ENCODE results near the gene LDLRAD4.

LDLRAD4 gene

DNA sequence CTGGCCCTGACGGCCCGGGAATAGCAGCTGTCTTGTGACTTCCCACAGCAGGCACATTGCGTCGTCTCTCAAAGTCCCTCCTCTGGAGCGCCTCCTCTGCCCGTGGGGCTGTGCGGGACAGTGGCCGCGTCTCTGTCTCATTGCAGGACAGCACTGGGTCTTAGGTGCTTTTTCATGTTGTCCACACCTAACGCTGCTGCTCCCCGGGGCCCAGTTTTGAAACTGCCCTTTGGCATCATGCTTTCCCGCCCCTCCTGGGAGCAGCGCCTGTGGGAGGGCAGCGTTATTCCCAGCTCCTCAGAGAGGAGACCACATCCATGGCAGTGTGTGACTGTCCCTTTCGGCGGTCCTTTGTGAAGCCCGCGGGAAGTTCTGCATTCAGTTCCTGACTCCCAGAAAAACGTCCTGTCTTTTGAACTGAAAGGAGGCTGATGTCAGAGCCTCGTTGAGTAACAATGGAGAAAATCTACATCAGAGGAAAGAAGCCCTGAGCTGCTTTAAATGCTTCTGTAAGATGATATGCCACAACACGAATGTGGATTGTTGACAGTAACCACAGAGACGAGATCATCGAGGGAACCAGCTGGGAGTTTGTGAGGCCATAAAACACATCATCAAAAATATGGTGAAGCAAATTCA, 281.8 kb downstream of the LDLRAD4 start:
- DNase-seq, result peak; percentile 66

DNA sequence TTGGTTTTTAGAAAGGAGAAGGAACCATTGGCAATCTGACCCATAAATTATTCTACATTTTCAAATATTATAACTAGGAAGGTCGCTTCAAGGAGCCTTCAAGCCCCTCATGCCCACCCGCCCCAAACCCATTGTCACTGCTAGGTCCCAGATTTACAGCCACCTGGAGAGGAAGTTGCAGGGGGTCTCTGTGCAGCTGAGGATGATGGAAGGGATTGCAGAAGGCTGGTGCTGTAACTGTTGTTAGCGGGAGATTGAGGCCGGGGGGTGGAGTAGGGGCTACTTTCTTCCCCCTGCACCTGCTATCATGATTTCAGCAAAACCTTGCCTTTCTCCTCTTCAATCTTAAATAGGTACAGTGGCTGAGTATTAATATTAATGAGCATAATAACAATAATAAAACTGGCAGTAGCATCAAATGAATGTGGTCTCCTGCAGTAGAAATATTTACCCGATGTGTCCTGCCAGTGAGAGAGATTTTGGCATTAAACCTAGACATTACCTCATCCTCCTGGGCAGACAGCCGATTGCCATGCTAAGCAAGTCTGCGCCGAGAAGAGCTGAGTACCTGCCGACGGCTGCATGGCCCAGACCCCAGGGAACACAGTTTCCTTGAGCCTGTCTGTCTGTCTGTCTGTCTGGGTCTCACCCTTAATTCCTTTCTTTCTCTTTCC, 282.4 kb downstream of the LDLRAD4 start:
- DNase-seq, result no peak

DNA sequence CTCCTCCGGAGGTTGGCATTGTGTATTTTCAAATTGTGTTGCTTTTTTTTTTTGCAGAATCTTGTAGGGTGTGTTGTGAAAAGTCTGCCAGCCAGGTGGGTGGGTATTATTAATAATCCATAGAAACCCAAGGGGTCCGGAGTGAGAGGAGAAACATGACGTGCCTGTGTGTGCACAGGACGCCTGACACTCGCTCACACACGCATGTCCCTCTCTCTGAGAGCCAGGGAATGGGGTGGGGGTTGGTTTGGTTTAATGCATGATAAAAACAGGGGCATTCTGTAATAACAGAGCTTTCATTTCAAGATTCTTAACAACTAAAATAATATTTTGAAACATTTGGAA, 283.0 kb downstream of the LDLRAD4 start:
- DNase-seq, result no peak

DNA sequence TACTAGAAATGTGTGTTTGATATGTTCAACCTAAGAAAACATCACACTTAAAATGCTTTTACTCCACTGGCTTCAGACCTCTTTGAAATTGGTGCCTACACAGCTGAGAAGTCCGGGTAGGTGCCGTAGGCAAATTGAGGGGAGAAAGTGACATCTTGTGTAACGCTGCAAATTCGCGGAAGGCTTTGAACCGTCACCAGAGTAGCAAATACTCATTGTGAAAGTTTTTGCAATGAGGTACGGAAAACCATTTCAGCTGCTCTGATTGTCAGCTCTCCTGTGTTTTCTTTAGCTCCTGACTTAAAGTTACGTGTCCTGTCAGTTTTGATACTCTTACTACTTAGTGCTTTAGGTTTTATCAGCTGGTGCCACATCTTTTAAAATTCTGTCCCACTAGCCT, 283.3 kb downstream of the LDLRAD4 start:
- DNase-seq, result no peak

DNA sequence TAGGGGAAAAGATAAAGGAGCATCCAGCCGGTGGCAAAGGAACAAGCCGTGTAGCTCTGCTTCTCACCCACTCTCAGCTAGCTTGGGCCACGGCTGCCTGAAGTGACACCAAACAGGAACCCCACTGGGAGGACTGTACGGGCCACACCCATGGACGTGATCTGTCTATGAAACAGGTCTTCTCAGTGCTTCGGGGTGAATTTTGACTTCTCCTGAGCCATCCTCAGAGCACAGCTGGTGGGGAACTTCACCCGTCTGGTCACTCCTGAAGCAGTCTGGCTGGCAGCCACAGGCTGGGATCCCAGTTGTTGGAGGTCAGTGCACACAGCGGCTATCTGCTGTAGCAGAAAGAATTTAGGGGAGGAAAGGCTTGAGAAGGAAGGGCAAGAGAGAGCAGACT, 284.0 kb downstream of the LDLRAD4 start:
- no peak for DNase-seq

DNA sequence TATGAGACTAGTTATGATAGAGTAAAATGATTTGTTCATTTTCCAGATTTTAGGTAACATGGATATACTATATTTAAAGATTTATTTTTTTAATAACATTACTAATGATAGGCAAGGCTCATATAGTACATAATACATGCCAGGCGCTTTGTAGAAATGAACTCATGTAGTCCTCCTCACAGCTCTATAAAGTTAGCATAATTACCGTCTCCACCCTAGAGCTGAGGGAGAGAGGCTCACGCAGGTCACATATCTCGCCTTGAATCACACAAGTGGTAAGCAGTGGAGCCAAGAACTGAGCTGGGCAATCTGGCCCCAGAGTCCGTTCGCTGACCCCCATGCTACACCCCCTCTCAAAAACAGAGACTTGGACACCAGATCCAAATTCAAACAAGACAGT, 285.3 kb downstream of the LDLRAD4 start:
- DNase-seq, result no peak

DNA sequence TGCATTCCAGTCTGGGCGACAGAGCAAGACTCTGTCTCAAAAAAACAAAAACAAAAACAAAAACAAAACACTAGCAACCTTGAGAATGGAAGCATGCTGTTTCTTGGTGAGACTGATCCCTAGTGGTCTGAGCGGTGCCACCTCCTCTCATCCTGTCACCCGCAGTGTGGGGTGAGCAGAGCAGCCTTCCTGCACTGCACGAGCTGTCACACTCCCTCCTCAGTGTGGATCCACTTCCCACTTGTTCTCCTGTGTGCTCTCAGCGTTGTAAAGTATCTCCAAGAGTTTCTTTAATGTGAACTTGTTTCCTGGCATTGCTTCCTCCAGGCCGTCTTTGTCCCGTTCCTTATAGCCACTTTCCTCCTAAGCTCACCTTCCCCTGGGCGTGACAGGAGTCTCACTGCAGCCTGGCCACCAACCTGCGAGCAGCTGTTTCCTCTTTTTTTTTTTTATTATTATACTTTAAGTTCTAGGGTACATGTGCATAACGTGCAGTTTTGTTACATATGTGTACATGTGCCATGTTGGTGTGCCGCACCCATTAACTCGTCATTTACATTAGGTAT, 287.3 kb downstream of the LDLRAD4 start:
- DNase-seq, result no peak

DNA sequence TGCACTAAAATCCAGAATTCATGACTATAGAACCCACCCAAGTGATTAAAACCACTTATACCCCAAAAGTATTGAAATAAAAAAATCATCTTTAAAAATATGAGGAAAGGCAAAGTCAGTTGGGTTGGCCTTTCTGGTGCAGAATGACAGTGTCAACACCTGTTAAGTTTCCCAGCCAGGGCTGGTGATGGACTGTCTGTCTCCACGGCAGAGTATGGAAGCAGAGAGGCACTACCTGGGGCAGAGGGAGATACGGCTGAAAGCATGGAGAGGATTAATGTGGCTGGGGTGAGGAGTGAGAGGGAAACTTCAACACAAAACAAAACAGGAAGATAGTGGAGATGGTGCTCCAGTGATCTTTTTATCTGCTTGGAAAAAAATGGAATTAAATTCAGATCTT, 292.0 kb downstream of the LDLRAD4 start:
- no peak for DNase-seq

DNA sequence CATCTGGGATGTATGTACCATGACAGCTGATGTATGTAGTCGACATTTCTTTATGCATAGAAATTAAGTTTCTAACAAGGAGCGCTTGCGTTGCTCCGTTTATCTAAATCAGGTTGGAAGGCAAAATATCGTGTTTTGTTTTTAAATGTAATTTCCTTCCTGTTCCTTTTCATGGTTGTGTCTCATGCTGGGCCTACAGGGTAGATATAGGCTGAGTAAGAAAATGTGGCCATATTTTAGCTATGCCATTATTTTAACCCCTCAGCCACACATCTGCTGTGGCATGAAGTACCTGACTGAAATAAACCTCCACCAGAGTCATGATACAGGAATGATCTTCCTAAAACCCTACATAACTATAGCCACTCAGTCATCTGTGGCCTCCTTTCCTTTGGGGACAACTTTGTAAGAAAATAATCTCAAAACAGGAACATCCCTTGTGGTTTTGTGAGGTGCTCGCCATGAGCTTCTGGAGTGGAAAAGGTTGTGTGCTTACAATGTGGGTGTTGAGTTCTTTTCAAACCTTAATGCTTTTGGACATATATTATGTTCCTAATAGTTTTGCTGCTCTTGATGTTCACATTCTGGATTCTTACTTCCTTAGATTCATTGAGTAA, 293.5 kb downstream of the LDLRAD4 start:
- DNase-seq, result peak; percentile 24

DNA sequence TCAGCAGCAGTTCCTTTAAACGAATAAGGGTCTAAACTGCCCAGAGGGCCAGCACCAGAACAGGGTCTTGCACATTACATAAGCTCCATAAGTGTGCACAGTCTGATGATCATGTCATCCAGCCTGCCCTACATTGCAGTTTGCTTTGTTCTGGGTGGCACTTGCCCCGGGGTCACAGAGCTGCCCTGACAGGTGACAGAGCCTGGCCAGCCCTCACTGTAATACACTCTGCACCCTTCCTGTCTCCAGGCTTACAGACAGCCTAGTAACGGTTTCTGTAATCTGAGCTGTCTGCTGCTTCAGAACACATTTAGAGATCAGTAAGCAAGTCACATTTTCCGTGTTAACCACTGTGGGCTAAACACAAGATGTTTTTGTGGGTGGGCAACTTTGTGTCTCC, 294.5 kb downstream of the LDLRAD4 start:
- DNase-seq, result no peak

DNA sequence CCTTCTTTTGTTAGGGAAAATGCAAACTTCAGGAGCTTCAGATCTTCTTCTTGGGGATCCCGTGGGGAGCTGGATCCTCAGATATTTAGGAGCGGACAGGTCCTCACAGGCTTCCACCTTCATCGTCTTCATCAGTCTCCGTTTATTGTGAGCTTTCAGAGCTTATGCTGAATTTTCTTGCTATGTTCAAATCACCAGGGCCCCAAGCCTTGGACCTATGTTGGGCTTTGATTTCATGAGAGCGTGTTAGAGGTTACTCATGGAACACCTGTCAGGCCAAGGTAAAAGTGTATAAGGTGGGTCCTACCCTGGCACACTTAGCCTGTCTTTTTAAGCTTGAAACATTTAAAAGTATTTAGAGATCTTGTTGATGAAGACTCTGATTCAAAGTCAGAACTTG, 294.9 kb downstream of the LDLRAD4 start:
- DNase-seq, result no peak

DNA sequence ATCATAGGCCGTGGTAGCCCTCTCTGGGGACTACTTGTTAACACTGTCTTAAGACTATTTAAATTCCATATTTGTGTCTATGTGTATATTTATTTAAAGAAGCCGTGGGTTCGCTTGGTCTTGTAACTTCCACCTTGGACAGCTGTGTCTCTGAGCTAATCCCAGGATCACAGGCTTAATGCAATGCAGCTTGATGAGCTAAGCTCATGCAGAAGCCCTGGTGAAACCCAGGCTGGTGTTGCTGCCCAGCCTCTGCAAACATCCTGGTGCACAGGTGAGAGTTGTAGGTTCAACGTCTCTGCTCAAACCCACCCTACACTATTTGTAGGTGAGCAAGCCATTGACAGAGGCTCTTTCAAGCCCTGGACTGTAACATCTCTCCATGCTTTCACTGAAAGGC, 296.0 kb downstream of the LDLRAD4 start:
- DNase-seq, result no peak

DNA sequence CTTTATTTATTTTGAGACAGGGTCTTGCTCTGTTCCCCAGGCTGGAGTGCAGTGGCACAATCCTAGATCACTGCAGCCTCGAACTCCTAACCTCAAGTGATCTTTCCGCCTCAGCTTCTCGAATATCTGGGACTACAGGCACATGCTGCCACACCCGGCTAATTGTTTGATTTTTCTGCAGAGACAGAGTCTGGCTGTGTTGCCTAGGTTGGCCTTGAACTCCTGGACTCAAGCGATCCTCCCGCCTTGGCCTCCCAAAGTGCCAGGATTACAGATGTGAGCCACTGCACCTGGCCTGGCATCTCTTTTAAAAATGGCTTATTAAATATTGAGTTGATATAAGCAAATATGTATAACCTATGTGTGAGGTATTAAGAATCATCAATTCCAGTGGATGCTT, 298.3 kb downstream of the LDLRAD4 start:
- DNase-seq, result no peak

DNA sequence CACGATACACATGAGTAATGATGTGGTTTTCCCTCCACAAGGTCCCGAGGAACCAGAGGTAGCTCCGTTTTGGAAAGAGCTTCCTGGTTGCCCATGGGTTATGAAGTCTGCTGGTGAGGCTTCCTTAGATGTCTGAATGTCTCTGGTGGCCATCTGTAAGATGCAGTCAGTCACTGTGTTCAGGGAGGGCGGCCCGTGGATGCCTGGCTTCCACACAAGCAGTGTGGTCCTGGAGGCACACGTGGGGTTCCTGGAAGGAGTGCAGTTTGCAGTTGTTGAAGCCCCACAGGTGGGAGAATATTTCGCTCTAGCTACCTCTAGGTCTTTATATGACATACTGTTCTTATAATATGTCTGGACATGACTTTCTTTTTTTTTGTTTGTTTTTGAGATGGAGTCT, 298.8 kb downstream of the LDLRAD4 start:
- DNase-seq, result no peak

DNA sequence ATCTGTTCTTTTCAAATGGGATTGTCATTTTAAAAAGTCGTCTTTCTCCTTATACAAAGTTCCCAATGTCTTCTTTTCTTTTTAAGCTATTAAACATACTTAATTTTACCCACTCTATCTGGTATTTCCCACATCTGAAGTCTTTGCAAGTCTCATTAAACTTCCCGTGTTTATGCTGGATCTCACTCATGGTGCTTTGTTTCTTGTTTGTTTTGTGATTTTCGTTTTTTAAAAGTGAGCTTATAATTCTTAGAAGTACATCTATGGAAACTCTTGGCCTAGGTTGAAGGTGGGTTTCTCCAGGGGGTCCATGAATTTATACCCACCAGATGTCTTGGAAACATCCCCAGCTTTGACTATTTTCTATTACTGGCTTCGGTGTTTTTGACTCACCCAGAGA, 299.8 kb downstream of the LDLRAD4 start:
- no peak for DNase-seq

DNA sequence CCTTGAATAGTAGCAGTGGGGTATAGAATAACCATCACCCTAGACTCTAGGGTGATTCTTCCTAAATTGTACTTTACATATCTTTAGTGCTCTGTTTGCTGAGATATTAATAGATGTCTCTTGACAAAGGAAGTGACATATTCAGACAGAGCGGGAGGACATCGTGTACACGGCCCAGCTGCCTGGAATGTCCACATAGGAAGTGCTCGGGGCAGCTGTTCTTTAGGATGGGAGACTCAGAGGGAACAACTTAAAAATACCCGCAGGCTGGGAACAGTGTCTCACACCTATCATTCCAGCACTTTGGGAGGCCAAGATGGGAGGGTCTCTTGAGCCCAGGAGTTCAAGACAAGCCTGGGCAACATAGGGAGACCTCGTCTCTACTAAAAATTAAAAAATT, 301.7 kb downstream of the LDLRAD4 start:
- no peak for DNase-seq

DNA sequence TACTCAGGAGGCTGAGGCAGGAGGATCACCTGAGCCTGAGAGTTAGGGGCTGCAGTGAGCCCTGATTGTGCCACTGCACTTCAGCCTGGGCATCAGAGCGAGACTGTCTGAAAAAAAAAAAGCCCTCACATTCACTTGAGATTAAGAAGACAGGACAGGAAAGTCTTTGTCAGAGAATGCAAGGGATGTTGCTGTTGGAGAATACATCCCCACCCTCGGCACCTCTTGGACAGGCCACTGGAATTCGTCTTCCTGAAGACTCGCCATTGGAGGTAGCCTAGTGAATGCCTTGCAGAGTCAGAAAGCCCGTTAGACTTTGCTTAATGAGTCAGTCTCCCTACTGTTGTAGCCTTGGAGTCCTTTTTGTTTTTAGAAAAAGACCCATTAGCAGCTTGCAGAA, 302.2 kb downstream of the LDLRAD4 start:
- no peak for DNase-seq

DNA sequence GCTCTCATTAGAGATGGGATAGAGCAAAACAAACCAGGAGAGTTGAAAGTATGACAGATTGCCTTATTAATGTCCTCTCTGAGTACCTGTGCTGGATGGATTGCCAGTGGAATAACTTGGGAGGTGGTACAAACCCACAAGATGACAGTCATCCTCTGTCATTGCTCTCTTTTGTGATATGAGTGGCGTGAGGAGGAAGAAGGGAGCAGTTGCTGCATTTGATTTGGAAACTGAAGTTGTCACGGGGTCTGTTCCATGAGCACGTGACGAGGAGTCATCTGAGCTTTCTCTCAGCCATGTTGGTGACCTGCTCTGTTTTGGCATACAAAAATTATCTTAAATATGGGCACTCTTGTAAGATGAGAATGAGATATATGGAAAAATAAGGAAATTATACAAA, 302.9 kb downstream of the LDLRAD4 start:
- DNase-seq, result no peak

DNA sequence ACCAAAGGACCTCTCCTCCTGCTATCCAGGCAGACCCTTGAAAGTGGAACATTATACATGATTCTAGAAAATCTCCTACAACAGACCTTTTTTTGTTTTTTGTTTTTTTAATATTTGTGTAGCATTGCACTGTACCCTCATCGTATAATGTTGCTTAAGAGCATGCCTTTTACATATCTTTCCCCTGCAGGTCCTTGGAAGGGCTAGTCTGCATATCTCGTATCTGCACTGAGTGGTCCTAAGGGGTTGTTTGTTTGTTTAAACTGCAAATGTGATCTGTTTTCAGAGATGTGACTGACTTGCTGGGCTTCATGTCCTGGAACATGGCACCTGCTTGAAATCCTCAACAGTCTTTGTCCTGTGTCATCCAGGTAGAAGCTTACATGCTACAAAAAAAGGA, 303.7 kb downstream of the LDLRAD4 start:
- DNase-seq, result no peak

DNA sequence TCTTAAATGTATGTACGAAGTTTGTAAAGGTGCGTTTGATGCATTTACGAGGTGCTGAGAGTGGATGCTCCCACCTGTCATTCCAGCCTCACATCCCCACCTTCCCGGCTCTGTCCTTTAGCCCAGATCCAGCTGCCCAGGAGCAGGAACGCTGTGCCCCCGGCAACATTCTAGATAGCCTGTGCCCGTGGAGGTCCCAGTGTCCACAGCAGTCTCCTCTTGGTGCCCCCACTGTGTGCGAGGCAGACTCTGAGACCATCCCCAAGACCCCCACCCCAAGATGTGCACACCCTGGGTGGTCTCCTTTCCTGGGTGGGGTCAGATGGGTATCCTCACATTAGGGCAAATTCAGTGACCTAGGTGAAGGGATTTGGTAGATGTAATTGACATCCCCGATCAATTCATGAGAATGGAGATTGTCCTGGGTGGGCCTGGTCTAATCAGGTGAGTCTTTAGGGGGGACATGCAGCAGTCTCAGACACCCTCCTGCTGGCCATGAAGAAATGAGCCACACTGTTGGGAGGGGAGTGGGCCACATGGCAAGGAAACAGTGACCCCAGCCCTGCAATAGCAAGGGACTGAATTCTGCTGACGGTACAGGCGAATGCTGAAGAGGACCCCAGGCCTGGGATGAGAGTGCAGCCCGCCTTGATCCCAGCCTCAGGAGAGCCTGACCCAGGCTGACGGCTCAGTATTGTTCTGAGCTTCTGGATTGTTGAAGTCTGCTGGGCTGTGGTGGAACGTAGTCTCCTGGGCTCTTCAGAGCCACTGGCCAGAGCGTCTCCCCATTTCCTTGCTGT, 304.5 kb downstream of the LDLRAD4 start:
- DNase-seq, result no peak

DNA sequence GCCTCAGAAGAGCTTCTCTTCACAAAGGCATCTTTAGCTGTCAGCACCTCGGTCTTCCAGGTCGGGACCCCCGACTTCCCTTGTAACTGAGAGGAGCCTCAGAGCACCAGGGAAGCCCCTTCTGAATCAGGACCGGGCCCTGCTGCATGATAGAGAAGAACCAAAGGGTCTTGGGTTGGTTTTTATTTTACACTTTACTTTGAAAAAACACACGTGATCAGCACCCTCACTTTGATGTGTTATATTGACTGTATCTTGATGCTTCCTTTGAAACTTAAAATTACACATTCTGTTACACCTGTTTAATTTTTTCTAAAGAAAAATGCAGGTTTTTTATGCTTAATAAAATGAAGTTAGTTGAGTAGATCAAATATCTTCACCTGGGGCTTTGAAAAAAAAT, 305.5 kb downstream of the LDLRAD4 start:
- no peak for DNase-seq

DNA sequence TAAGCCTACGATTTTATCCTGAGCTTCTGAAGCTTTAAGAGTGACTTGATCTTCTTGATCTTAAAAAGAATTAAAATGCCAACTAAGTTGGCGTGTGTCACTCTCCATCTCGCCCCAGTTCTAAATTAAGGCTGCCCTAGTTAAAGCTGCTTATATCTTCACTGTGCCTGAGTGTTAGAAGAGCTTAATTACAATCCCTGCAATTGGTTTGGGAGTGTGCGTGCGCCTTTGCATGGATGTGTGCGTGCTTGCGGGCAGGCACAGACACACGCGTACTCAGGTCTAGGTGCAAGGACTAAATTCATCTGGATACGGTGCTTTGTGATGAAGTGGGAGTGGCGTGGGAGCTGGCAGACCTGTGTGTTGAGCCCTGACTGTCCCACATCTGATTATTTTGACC, 306.3 kb downstream of the LDLRAD4 start:
- DNase-seq, result no peak

DNA sequence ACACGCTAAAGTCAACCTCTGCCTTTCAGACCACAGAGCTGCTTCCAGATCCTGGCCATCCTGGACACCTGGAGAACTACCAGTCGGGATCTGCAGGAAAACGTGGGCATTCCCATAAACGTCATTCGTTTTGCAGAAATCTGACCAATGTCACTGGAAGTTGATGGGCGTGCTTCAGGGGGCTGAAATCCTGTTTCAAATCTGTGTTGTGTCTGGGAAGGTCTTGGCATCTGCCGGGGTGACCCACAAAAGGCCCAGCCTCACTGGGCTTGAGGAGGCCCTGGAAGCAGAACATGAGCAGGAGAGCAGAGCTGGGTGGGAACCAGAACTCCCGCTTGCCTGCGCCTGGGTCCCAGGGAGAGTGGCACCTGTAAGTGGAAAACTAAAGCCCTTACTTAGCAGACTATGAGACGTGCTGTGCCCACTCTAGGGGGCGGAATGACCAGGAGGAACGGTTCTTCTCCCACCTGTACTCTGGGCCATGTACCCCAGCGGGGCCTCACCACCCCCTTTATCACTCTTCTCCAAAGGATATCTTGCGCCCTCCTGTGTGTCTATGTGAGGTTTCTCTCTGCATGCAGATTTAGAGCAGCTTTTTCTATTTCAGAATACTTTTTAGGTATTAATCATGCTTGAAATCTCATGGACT, 306.9 kb downstream of the LDLRAD4 start:
- no peak for DNase-seq

All from MV-4-11 (cell line).